ENCODE measurements around the gene WHAMM. TPM values are rescaled to one million over a fixed set of nuclear protein-coding genes. Genes with fewer than 3 reads are reported as not detected.

The WHAMM gene
- total RNA-seq, 2 donors from 2014 or later: 11.9 to 13.1 TPM

- no peaks in the 10 kb centered on the region for H3K27me3 ChIP-seq
- no peak for TF ChIP-seq CTCF (IDR thresholded peaks at IDR 0.05)
- DNase-seq: no peak
- no peaks in the 10 kb centered on the region for H3K36me3 ChIP-seq
- intact Hi-C loops (cut with DNase I): no loop called here
- no peaks in the 10 kb centered on the region for H3K9me3 ChIP-seq
- H3K9ac ChIP-seq (ENCODE audit: low read depth in 2 of 2, low read length in 2 of 2): no peak overlapping the region
- no peak overlapping the region for H3K4me3 ChIP-seq
- H3K27ac ChIP-seq: no peak overlapping the region
- no peaks in the 10 kb centered on the region for H3K4me1 ChIP-seq
Observed at GRCh38 chr15:82878325-82878724, 68.9 kb downstream of the WHAMM start.

DNA sequence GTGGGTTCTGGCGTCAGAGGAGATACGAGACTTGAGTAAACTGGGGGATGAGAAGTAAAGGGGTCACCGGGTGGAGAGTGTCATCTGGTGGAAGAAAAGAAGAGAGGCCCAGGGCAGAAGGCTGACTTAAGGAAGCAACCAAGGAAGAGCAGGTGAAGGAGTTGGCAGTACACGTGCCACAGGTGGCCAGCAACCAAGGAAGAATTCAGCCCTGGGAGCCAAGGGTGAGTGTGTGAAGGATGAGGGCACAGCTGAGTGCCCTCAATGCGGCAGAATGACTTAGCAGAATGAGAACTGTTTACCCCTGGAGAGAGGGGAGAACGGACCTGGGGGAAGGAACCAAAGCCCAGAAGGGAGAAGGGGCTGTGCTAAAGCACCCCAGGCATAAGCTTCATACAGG lies 71.3 kb downstream of the WHAMM start:
- intact Hi-C loops (cut with DNase I): no loop called here

GRCh38 chr15:82881747-82882146 lies 72.3 kb downstream of the WHAMM start:
- no peak for DNase-seq
- Histone ChIP-seq H3K9me3 (no peaks in the 10 kb centered on the region), H3K27me3 (no peaks in the 10 kb centered on the region), H3K4me1 (no peaks in the 10 kb centered on the region), H3K36me3 (no peaks in the 10 kb centered on the region), H3K27ac (no peak overlapping the region), H3K4me3 (no peak overlapping the region), H3K9ac (ENCODE audit: low read depth in 2 of 2, low read length in 2 of 2) (no peak overlapping the region)
- intact Hi-C loops (cut with DNase I): no loop called here
- no peak for TF ChIP-seq CTCF (IDR thresholded peaks at IDR 0.05)

More for the DNA sequence above, 71.3 kb downstream of the WHAMM start:
- H3K36me3 ChIP-seq: no peaks in the 10 kb centered on the region
- H3K9ac ChIP-seq (ENCODE audit: low read depth in 2 of 2, low read length in 2 of 2): no peak overlapping the region
- H3K4me1 ChIP-seq: no peaks in the 10 kb centered on the region
- H3K27ac ChIP-seq: no peak overlapping the region
- DNase-seq: no peak
- no peak for TF ChIP-seq CTCF (IDR thresholded peaks at IDR 0.05)
- no peaks in the 10 kb centered on the region for H3K9me3 ChIP-seq
- H3K4me3 ChIP-seq: no peak overlapping the region
- no peaks in the 10 kb centered on the region for H3K27me3 ChIP-seq

GRCh38 chr15:82882273-82882928 lies 73.0 kb downstream of the WHAMM start:
- intact Hi-C loops (cut with DNase I): no loop called here
- no peaks in the 10 kb centered on the region for H3K9me3 ChIP-seq

More at GRCh38 chr15:82882273-82882928, 73.0 kb downstream of the WHAMM start:
- H3K4me1 ChIP-seq: no peaks in the 10 kb centered on the region
- H3K4me3 ChIP-seq: no peak overlapping the region
- no peaks in the 10 kb centered on the region for H3K27me3 ChIP-seq
- H3K9ac ChIP-seq (ENCODE audit: low read depth in 2 of 2, low read length in 2 of 2): no peak overlapping the region
- TF ChIP-seq CTCF (IDR thresholded peaks at IDR 0.05): no peak
- no peak for DNase-seq
- H3K27ac ChIP-seq: no peak overlapping the region
- no peaks in the 10 kb centered on the region for H3K36me3 ChIP-seq

Other genes starting within 250 kb of the WHAMM start
- gene CPEB1, start 162.3 kb upstream of the WHAMM start, total RNA-seq: 1 to 10 TPM in 1 of 2 donors, under 1 TPM in 1; 0.40 to 1.4 TPM
- 1 to 10 TPM in 1 of 2 donors, under 1 TPM in 1; 0.82 to 1.2 TPM for gene AP3B2, start 99.8 kb upstream of the WHAMM start, total RNA-seq
- not detected for gene FSD2, start 3.6 kb upstream of the WHAMM start, total RNA-seq
- 1 to 10 TPM; 2.4 to 3.1 TPM for gene HOMER2, start 143.1 kb downstream of the WHAMM start, total RNA-seq
- gene RAMAC, start 176.6 kb downstream of the WHAMM start, total RNA-seq: 10 to 100 TPM; 22.8 to 23.0 TPM
- gene C15orf40, start 202.0 kb downstream of the WHAMM start, total RNA-seq: 10 to 100 TPM; 19.0 to 22.7 TPM